ENCODE measurements around the gene SFMBT1. TPM values are rescaled to one million over a fixed set of nuclear protein-coding genes. Genes with fewer than 3 reads are reported as not detected.

The SFMBT1 gene
- polyA plus RNA-seq, 2 of the 4 experiments (the other 2 are of a cell fraction), result 7.0 to 9.9 TPM

- FAIRE-seq, result no peak
- Histone ChIP-seq H3K27ac (peak overlapping the region; percentile 23 to 35; a peak in 2 of 6 replicates), H3K4me1 (peaks cover 9% of the 10 kb centered on the region), H3K4me3 (no peak overlapping the region), H3K4me2 (no peak overlapping the region), H3K9me3 (no peaks in the 10 kb centered on the region)
- 77% methylated on average over 9 of the region's 9 CpGs for WGBS (ENCODE audit: missing lambda C conversion rate)
- POLR2A ChIA-PET, result interaction anchor here (0.6 kb wide), 1 partner anchor 281 kb away, joined by 6 read pairs; no protein-coding TSS in a partner anchor
- TF ChIP-seq ESRRA (IDR thresholded peaks at IDR 0.05; ENCODE audit: borderline replicate concordance, low read length) (no peak), POLR2A (IDR thresholded peaks at IDR 0.05; ENCODE audit: low read length) (no peak), RCOR1 (IDR thresholded peaks at IDR 0.05; ENCODE audit: low read depth, low read length) (no peak), ZSCAN20 (CRISPR knock-in tag; IDR thresholded peaks at IDR 0.05) (no peak), HEYL (CRISPR knock-in tag; IDR thresholded peaks at IDR 0.05) (no peak), FOSB (CRISPR knock-in tag; IDR thresholded peaks at IDR 0.05) (no peak)
- no peak for DNase-seq (ENCODE audit: low read depth in 1 of 2, low spot score in 1 of 2)
- no peak for ATAC-seq
- CTCF ChIA-PET, result interaction anchor here (1.7 kb wide), 1 partner anchor 11 kb away, joined by 3 read pairs; no protein-coding TSS in a partner anchor
Measured at GRCh38 chr3:52871761-52872160, 174.1 kb downstream of the SFMBT1 start.

GRCh38 chr3:52870471-52870870 is 175.4 kb downstream of the SFMBT1 start:
- Histone ChIP-seq H3K9me3 (no peaks in the 10 kb centered on the region), H3K4me3 (no peak overlapping the region), H3K4me2 (no peak overlapping the region), H3K4me1 (peaks cover 9% of the 10 kb centered on the region), H3K27ac (no peak overlapping the region)
- TF ChIP-seq POLR2A (IDR thresholded peaks at IDR 0.05; ENCODE audit: low read length) (no peak), FOSL2 (IDR thresholded peaks at IDR 0.05) (no peak), FOSL2 (CRISPR knock-in tag; IDR thresholded peaks at IDR 0.05) (no peak), USF2 (IDR thresholded peaks at IDR 0.05) (no peak), CEBPB (IDR thresholded peaks at IDR 0.05) (no peak), CHD4 (IDR thresholded peaks at IDR 0.05; ENCODE audit: borderline replicate concordance) (no peak), MAZ (IDR thresholded peaks at IDR 0.05; ENCODE audit: borderline replicate concordance, low read depth, low read length) (no peak), JUNB (IDR thresholded peaks at IDR 0.05) (no peak), E2F6 (IDR thresholded peaks at IDR 0.05; ENCODE audit: borderline replicate concordance, low read depth) (no peak), HES2 (IDR thresholded peaks at IDR 0.05) (no peak), SMC3 (IDR thresholded peaks at IDR 0.05) (no peak), JUN (IDR thresholded peaks at IDR 0.05) (no peak), RARB (CRISPR knock-in tag; IDR thresholded peaks at IDR 0.05) (no peak)
- WGBS (ENCODE audit: missing lambda C conversion rate), result 94% methylated on average over 10 of the region's 10 CpGs
- ATAC-seq (no peak), DNase-seq (ENCODE audit: low read depth in 1 of 2, low spot score in 1 of 2) (no peak), FAIRE-seq (no peak)
- POLR2A ChIA-PET, result no interaction called here
- CTCF ChIA-PET, result interaction anchor here (1.7 kb wide), 1 partner anchor 10 kb away, joined by 3 read pairs; no protein-coding TSS in a partner anchor

- TF ChIP-seq CBX8 (IDR thresholded peaks at IDR 0.05) (no peak), HES2 (IDR thresholded peaks at IDR 0.05) (no peak)
- no peaks in the 10 kb centered on the region for H3K9me3 ChIP-seq
- DNase-seq (ENCODE audit: low read depth in 1 of 2, low spot score in 1 of 2) (no peak), FAIRE-seq (no peak), ATAC-seq (no peak)
- CTCF ChIA-PET, result no interaction called here
- 89% methylated on average over 12 of the region's 12 CpGs for WGBS (ENCODE audit: missing lambda C conversion rate)
- H3K4me2 ChIP-seq, result no peak overlapping the region
- H3K4me3 ChIP-seq, result no peak overlapping the region
- H3K4me1 ChIP-seq, result no peaks in the 10 kb centered on the region
- POLR2A ChIA-PET, result no interaction called here
- H3K27ac ChIP-seq, result no peak overlapping the region
Measured at GRCh38 chr3:52866427-52866826, 179.4 kb downstream of the SFMBT1 start.

GRCh38 chr3:52865994-52866393 is 179.9 kb downstream of the SFMBT1 start:
- DNase-seq (ENCODE audit: low read depth in 1 of 2, low spot score in 1 of 2) (no peak), FAIRE-seq (no peak), ATAC-seq (no peak)
- no peak overlapping the region for H3K4me2 ChIP-seq
- ChIA-PET CTCF (no interaction called here), POLR2A (no interaction called here)
- H3K4me1 ChIP-seq, result no peaks in the 10 kb centered on the region
- H3K4me3 ChIP-seq, result no peak overlapping the region
- H3K27ac ChIP-seq, result no peak overlapping the region
- WGBS (ENCODE audit: missing lambda C conversion rate), result 97% methylated on average over 11 of the region's 13 CpGs
- H3K9me3 ChIP-seq, result no peaks in the 10 kb centered on the region
- TF ChIP-seq ELK1 (IDR thresholded peaks at IDR 0.05; ENCODE audit: low read depth, low read length) (no peak), JUN (IDR thresholded peaks at IDR 0.05) (no peak), ZSCAN20 (CRISPR knock-in tag; IDR thresholded peaks at IDR 0.05) (no peak), HOXB5 (CRISPR knock-in tag; IDR thresholded peaks at IDR 0.05) (no peak), CTCF (IDR thresholded peaks at IDR 0.05) (no peak), RARB (CRISPR knock-in tag; IDR thresholded peaks at IDR 0.05) (no peak), RAD21 (conservative IDR thresholded peaks at IDR 0.05 in 1 of 2, IDR thresholded peaks at IDR 0.05 in 1 of 2) (no peak), FOXS1 (CRISPR knock-in tag; IDR thresholded peaks at IDR 0.05) (no peak), CHD2 (IDR thresholded peaks at IDR 0.05; ENCODE audit: low read length, partially characterized antibody) (no peak), ZC3H11A (IDR thresholded peaks at IDR 0.05) (no peak)
